Vagina (tissue), 2 donors: Measurements from ENCODE around the gene SLC1A3. TPM values are rescaled to one million over a fixed set of nuclear protein-coding genes. Genes with fewer than 3 reads are reported as not detected.

ENCODE experiments used
- DNase-seq, 2 donors: peaks; one replicate each; pipeline ENCODE4 v3.0.0-alpha.2; 2017; ENCODE audit errors: extremely low spot score in 2 of 2
- H3K27ac ChIP-seq: fragments of 200-600 bp; sonication (generic); one replicate; pipeline ENCODE4 v1.5.1; 2019
- H3K27me3 ChIP-seq: fragments of 200-600 bp; sonication (generic); one replicate; pipeline ENCODE4 v1.5.1; 2019
- H3K36me3 ChIP-seq, 2 donors: fragments of 200-600 bp; sonication (generic); one replicate each; pipeline ENCODE4 v1.5.1; 2017 to 2019
- H3K4me1 ChIP-seq: fragments of 200-600 bp; sonication (generic); one replicate; pipeline ENCODE4 v1.5.1; 2019
- H3K4me3 ChIP-seq, 2 donors: fragments of 200-600 bp; sonication (generic); 1 replicate in 1 of 2; 2 replicates in 1 of 2; pipeline ENCODE4 v1.5.1; 2016 to 2019
- H3K9me3 ChIP-seq: fragments of 200-600 bp; sonication (generic); one replicate; pipeline ENCODE4 v1.5.1; 2019
- POLR2A ChIP-seq, 2 donors: fragments of 450-650 bp; IDR thresholded peaks; one replicate each; pipeline ENCODE4 v1.6.1; 2017; ENCODE audit warnings: antibody characterized with exemption in 2 of 2, mild to moderate bottlenecking in 2 of 2, moderate library complexity in 2 of 2
- POLR2AphosphoS5 ChIP-seq, 2 donors: sonication (generic); formaldehyde crosslinking; IDR thresholded peaks; one replicate each; pipeline ENCODE4 v1.9.0; 2017; ENCODE audit warnings: antibody characterized with exemption in 2 of 2, mild to moderate bottlenecking in 2 of 2, low read depth in 1 of 2; ENCODE audit not compliant: insufficient read depth in 1 of 2
- intact Hi-C: fragments of 100-400 bp; cut with DNase I; formaldehyde crosslinking; loops from one replicate; pipeline ENCODE4 v1.15.1; 2023
- total RNA-seq: library from RNA; depleted of rRNA; stranded (reverse); fragments of >200 nt; gene quantifications from one replicate; pipeline ENCODE4 v1.2.3, GENCODE V29; 2016
- TF ChIP-seq, protein P1 (sequence below), 3 experiments: fragments of 450-650 bp in 2 of 3; fragments of 200-600 bp in 1 of 3; sonication (generic) in 1 of 3; IDR thresholded peaks; one replicate each; pipeline ENCODE4 v1.5.1; 2017 to 2019; ENCODE audit warnings: antibody characterized with exemption in 3 of 3, mild to moderate bottlenecking in 2 of 3, moderate library complexity in 2 of 3

The SLC1A3 gene
- total RNA-seq, 1 donor from 2014 or later = 18.9 TPM

DNA sequence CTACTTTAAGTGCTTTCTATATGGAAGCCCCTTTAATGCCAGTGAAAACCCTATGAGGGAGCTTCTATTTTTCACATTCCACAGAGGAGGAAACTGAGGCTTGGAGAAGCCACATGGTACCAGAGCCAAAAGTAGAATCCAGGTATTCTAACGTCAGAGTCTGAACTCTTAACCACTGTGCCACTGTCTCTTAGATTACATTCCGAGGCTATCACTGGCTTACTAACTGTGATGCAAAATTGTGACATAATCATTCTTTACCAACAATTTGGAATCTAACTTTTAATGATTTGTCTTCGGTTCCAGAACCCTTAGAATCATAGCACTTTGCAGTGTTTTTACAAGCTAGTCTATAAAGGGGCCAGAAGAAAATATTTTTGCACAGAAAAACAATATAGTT is 59.2 kb downstream of the SLC1A3 start:
- no peak overlapping the region for H3K4me3 ChIP-seq
- TF ChIP-seq, protein P1, sequence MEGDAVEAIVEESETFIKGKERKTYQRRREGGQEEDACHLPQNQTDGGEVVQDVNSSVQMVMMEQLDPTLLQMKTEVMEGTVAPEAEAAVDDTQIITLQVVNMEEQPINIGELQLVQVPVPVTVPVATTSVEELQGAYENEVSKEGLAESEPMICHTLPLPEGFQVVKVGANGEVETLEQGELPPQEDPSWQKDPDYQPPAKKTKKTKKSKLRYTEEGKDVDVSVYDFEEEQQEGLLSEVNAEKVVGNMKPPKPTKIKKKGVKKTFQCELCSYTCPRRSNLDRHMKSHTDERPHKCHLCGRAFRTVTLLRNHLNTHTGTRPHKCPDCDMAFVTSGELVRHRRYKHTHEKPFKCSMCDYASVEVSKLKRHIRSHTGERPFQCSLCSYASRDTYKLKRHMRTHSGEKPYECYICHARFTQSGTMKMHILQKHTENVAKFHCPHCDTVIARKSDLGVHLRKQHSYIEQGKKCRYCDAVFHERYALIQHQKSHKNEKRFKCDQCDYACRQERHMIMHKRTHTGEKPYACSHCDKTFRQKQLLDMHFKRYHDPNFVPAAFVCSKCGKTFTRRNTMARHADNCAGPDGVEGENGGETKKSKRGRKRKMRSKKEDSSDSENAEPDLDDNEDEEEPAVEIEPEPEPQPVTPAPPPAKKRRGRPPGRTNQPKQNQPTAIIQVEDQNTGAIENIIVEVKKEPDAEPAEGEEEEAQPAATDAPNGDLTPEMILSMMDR (IDR thresholded peaks at IDR 0.05) = no peak
- TF ChIP-seq POLR2AphosphoS5 (IDR thresholded peaks at IDR 0.05; ENCODE audit: insufficient read depth in 1 of 2, low read depth in 1 of 2) (no peak), POLR2A (IDR thresholded peaks at IDR 0.05) (no peak)
- intact Hi-C loops = no loop called here
- no peaks in the 10 kb centered on the region for H3K9me3 ChIP-seq
- DNase-seq = no peak
- H3K36me3 ChIP-seq = no peaks in the 10 kb centered on the region
- H3K27me3 ChIP-seq = no peaks in the 10 kb centered on the region
- H3K4me1 ChIP-seq = peaks cover 1% of the 10 kb centered on the region
- H3K27ac ChIP-seq = no peak overlapping the region

DNA sequence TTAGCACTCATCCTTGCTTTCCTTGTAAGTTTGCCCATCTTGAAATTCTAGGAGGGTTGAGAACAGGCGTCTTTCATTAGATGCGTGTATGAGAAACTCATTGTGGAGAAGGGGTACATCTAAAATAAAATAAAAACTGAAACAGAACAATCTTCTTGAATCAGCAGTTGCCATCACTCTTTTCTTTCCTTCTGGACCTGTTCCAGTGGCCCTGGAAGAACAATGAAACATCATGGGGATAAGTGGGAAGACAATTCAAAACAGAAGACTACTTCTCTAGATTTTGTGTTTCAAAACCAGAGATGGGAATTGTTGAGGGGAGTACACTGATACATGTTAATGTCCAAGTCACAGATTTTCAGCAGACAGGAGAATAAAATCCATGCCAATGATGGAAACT is 59.9 kb downstream of the SLC1A3 start:
- intact Hi-C loops = no loop called here
- H3K4me1 ChIP-seq = no peaks in the 10 kb centered on the region
- H3K4me3 ChIP-seq = no peak overlapping the region
- TF ChIP-seq POLR2AphosphoS5 (IDR thresholded peaks at IDR 0.05; ENCODE audit: insufficient read depth in 1 of 2, low read depth in 1 of 2) = no peak
- no peak for TF ChIP-seq POLR2A (IDR thresholded peaks at IDR 0.05)
- TF ChIP-seq, protein P1 (IDR thresholded peaks at IDR 0.05) = no peak
- no peak for DNase-seq
- H3K9me3 ChIP-seq = no peaks in the 10 kb centered on the region
- no peaks in the 10 kb centered on the region for H3K36me3 ChIP-seq
- no peak overlapping the region for H3K27ac ChIP-seq
- H3K27me3 ChIP-seq = no peaks in the 10 kb centered on the region

DNA sequence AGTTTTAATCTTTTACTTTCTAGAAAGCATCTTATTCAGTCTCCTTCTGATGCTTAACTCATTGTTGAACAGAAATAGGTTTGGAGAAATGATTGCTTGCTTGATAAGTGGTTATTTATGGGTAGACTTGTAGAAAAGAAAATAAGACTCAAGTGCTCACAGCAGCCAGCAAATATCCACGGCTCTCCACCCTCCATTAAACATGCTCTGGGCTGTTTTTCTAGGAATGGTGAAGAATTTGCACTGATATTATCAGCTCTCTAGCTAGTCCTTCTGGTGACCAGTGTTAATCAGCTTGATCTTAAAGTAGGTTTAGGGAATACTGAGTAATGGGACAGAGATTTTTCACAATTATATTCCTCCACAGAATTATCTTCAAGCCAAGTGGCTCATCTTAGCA is 60.6 kb downstream of the SLC1A3 start:
- Histone ChIP-seq H3K27me3 (no peaks in the 10 kb centered on the region), H3K9me3 (no peaks in the 10 kb centered on the region), H3K36me3 (no peaks in the 10 kb centered on the region), H3K4me3 (no peak overlapping the region), H3K27ac (no peak overlapping the region), H3K4me1 (no peaks in the 10 kb centered on the region)
- no peak for TF ChIP-seq POLR2A (IDR thresholded peaks at IDR 0.05)
- TF ChIP-seq, protein P1 (IDR thresholded peaks at IDR 0.05) = no peak
- TF ChIP-seq POLR2AphosphoS5 (IDR thresholded peaks at IDR 0.05; ENCODE audit: insufficient read depth in 1 of 2, low read depth in 1 of 2) = no peak
- no peak for DNase-seq
- intact Hi-C loops = no loop called here

DNA sequence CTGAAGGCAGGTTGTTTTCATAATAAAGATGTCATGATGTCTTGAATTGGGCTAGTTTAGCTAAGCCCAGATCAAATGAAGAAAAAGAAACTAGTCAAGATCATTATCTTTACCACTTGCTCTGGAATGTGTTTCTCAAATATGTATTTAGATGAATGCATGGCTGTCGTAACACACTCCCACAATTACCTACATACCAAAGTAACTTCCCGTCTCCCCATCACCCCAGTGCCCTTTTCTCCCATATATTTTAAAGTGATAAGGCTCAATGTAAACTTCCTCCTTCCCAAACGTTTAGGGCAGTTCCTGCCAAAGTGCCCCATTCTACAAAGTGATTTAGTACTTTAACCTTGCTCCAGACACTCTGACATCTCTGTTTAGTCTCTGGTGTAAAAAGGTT is 61.4 kb downstream of the SLC1A3 start:
- intact Hi-C loops = no loop called here
- DNase-seq = no peak
- no peaks in the 10 kb centered on the region for H3K36me3 ChIP-seq
- TF ChIP-seq POLR2A (IDR thresholded peaks at IDR 0.05) (no peak), POLR2AphosphoS5 (IDR thresholded peaks at IDR 0.05; ENCODE audit: insufficient read depth in 1 of 2, low read depth in 1 of 2) (no peak)
- TF ChIP-seq, protein P1 (IDR thresholded peaks at IDR 0.05) = no peak
- no peak overlapping the region for H3K27ac ChIP-seq
- H3K4me1 ChIP-seq = no peaks in the 10 kb centered on the region
- no peak overlapping the region for H3K4me3 ChIP-seq
- no peaks in the 10 kb centered on the region for H3K9me3 ChIP-seq
- no peaks in the 10 kb centered on the region for H3K27me3 ChIP-seq

DNA sequence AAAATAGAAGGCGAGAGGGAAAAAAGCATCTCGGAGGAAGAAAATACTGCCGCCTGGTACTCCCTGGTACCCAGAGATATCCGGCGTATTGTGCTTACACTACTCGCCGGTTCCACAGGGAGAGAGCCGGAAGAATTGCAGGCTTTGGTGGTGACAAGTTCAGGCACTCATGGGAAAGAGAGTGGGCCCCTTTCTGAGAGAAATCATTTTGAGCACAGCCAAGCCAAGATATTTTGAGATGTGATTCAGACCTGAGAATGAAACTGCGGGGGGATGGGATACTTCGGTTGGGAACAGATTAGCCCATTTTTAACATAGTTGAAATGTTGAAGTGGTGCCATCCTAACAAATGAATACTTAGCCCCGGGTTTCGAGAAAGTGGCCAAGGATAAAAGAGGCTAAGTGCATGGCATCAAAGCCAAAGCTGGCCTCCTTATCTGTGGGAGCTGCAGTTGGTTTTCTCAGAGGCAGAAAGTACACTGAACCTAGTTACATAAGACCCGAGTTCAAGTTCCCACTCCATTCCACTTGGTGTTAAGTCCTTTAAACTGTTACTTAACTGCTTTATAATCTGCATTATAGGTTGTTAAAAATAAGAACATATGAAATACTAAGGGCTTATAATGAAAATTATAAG is 62.7 kb downstream of the SLC1A3 start:
- Histone ChIP-seq H3K4me1 (no peaks in the 10 kb centered on the region), H3K27ac (no peak overlapping the region), H3K4me3 (no peak overlapping the region), H3K9me3 (no peaks in the 10 kb centered on the region), H3K27me3 (no peaks in the 10 kb centered on the region), H3K36me3 (no peaks in the 10 kb centered on the region)
- intact Hi-C loops = no loop called here
- TF ChIP-seq POLR2AphosphoS5 (IDR thresholded peaks at IDR 0.05; ENCODE audit: insufficient read depth in 1 of 2, low read depth in 1 of 2) (no peak), POLR2A (IDR thresholded peaks at IDR 0.05) (no peak)
- TF ChIP-seq, protein P1 (IDR thresholded peaks at IDR 0.05) = no peak
- DNase-seq = no peak
